ENCODE results near the gene CFAP298.

DNA sequence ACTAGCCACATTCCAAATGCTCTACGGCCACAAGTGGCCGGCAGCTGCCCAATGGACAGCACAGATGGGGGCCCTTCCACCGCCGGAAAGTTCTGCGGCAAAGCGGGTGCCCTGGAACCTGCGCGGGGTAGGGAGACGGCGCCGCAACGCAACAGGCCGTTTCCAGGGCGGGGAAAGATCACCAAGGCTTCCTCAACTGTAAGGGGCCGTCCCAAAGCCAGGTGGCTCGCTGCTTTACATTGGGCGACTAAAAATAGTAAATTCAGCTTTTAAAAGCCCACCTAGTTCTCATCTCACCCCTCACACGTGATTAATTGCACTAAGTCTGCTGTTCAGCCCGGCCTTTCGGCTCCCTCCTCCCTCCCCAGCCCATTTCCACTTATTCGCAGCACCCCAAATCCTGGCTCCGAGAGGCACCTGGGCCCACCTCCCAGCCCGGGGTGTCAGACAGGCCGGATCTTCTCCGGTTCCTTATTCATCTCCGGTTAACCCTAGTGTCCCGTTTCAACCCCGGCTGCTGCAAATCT lies 643 bp downstream of the CFAP298 start:
- TF ChIP-seq EZH2 (IDR thresholded peaks at IDR 0.05; ENCODE audit: low read depth) (no peak), CTCF (conservative IDR thresholded peaks at IDR 0.05) (no peak)
